HG02840 (cell line): ENCODE results near the gene POTEH.
"Not testable (repeated sequence)": the region's sequence is repeated elsewhere in the genome, so short reads cannot be mapped to it uniquely, and the experiment has no call there.

Experiments
- ATAC-seq: cut with Tn5 transposase; IDR thresholded peaks from one replicate; pipeline ENCODE4 v1.9.1; 2021; ENCODE audit warnings: mild to moderate bottlenecking, moderate library complexity, moderate number of reproducible peaks; ENCODE audit not compliant: unreplicated experiment, low FRiP score

POTEH gene

DNA sequence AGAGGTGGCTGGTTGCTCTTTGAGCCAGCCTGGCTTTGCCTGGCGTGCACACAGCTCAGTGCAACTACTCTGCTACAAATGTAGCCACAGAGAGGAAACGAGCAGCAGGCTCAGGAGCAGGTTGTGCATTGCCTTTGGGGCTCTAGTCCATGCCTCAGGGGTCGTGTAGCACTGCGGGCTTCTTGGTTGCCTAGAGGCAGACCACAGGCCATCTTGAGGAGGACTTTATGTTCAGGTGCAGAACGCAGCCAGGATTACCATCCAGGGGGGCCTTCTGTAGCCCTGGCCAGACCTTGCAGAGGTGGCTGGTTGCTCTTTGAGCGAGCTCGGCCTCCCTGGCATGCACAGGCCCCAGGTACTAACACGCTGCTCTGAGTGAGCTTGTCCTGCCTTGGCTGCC lies 41.2 kb downstream of the POTEH start:
- not testable (repeated sequence) for ATAC-seq

DNA sequence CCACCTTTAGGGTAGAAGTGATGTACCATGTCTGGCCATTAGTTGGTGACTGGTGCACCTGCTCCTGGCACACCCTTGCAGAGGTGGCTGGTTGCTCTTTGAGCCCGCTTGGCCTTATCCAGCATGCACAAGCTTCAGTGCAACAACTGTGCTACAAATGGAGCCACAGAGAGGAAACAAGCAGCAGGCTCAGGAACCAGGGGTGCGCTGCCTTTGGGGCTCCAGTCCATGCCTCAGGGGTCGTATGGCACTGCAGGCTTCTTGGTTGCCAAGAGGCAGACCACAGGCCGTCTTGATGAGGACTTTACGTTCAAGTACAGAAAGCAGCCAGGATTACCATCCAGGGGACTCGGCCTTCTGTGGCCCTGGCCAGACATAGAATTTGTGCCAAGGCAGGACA lies 44.6 kb downstream of the POTEH start:
- ATAC-seq: not testable (repeated sequence)

DNA sequence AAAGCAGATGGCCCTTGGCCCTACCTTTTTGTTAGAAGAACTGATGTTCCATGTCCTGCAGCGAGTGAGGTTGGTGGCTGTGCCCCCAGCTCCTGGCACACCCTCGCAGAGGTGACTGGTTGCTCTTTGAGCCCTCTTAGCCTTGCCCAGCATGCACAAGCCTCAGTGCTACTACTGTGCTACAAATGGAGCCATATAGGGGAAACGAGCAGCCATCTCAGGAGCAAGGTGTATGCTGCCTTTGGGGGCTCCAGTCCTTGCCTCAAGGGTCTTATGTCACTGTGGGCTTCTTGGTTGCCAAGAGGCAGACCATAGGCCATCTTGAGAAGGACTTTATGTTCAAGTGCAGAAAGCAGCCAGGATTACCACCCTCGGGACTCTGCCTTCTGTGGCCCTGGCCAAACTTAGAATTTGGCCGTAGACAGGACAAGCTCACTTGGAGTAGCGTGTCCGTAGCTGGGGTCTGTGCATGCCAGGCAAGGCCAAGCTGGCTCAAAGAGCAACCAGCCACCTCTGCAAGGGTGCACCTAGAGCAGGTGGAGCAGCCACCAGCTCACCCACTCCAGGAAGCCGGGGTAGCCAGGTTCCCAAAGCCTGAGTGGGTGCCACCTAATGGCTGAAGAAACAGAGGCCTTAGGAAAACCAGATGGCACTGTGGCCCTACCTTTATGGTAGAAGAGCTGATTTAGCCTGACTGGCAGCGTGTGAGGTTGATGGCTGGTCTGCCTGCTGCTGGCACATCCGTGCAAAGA lies 48.5 kb downstream of the POTEH start:
- not testable (repeated sequence) for ATAC-seq

DNA sequence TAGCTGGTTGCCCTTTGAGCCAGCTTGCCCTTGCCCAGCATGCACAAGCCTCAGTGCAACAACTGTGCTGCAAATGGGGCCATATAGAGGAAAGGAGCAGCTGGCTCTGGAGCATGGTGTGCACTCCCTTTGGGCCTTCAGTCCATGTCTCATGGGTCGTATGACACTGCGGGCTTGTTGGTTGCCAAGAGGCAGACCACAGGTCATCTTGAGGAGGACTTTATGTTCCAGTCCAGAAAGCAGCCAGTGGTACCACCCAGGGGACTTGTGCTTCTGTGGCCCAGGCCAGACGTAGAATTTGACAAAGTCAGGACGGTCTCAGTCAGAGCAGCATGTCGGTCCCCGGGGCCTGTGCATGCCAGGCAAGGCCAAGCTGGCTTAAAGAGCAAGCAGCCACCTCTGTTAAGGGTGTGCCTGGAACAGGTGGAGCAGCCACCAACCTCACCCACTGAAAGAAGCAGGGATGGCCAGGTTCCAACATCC lies 49.1 kb downstream of the POTEH start:
- ATAC-seq: not testable (repeated sequence)

DNA sequence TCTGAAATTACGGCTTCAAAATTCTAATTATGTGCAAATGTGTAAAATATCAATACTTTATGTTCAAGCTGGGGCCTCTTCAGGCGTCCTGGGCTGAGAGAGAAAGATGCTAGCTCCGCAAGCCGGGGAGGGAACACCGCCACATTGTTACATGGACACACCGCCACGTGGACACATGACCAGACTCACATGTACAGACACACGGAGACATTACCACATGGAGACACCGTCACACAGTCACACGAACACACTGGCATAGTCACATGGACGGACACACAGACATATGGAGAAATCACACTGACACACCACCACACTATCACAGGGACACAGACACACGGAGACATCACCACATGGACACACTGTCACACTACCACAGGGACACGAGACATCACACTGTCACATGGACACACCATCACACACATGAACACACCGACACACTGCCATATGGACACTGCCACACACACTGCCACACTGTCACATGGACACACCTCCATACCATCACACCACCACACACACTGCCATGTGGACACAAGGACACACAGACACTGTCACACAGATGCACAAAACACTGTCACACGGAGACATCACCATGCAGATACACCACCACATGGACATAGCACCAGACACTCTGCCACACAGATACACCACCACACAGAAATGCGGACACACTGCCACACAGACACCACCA lies 58.0 kb downstream of the POTEH start:
- not testable (repeated sequence) for ATAC-seq

DNA sequence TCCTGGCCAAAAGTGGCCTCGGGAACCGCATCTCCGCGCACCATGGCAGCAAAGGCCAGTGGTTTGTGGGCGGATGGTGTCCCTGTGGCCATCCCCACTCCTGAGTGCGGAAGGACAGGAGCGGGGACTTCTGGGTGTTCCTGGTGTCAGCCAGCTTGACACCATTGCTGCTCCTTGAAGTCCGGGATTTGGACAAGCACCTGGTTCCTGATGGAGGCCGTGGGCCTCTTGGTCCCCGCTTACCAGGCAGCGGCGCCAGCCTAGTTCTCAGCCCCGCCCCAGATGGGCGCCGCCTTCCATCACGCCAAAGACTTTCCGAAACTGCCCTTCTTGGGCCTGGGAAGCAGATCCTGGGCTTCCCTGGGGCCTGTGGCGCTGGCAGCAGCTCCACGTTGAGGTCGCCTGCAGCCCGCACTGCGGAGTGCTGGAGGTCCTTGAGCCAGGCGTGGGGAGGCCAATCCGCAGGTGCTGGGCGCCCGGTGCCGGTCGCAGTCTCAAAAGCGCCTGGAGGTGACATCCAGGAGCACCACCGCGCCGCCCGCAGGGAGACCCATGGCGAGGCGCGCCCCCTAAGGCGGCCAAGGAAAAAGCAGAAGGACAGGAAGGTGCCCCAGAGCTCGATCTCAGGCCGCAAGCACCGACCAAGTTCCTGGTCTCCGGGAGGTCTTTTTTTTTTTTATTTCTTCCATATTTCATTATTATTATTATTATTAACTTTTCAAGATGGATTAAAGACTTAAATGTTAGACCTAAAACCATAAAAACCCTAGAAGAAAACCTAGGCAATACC lies 59.5 kb downstream of the POTEH start:
- ATAC-seq: not testable (repeated sequence)

DNA sequence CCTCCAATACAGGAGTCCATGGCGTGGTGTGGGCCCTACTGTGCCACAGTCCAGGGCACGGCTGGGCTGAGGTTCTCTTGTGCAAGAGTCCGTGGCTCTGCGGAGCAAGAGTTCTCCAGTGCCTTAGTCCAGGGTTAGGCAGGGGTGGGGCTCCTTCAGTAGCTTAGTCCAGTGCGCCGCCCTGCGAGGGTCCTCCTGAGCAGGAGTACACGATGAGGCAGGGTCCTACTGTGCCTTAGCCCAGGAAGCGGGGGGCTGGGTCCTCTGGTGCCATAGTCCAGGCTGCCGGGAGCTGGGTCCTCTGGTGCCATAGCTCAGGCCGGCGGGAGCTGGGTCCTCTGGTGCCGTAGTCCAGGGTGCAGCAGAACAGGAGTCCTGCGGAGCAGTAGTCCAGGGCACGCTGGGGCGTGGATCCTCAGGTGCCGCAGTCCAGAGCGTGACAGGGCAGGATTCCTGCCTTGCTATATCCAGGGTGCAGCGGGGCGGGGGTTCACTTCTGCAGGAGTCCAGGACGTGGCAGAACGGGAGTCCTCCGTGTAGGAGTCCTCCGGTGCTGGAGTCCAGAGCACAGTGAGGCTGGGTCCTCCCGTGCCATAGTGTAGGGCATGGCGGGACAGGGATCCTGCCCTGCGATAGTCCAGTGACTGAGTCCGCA lies 69.7 kb downstream of the POTEH start:
- not testable (repeated sequence) for ATAC-seq

DNA sequence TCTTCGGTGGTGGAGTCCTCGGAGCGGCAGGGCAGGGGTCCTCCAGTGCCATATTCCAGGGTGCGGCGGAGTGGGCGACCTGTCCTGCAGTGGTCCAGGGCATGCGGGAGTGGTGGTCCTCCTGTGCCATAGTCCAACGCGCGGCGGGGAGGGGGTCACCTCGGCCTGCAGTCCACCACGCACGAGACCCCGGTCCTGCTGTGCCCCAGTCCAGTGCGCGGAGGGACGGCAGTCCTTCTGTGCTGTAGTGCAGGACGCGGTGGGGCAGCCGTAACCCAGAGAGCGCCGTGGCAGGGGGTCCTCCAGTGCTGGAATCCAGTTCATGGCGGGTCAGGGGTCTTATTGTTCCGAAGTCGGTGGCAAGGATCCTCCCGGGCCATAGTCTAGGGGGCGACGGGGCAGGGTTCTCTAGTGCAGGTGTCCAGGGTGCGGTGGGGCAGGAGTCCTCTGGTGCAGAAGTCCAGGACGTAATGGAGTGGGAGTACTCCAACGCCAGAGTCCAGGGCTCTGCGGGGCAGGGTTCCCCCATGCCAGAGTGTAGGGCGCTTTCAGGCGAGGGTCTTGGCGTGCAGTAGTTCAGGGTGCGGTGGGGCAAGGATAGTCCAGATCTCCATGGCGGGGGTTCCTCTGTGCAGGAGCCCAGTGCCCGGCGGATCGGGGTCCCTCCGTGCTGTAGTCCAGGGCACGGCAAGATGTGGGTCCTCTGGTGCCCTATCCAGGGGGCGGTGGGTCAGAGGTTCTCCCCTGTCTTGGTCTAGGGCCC lies 70.7 kb downstream of the POTEH start:
- ATAC-seq: not testable (repeated sequence)

DNA sequence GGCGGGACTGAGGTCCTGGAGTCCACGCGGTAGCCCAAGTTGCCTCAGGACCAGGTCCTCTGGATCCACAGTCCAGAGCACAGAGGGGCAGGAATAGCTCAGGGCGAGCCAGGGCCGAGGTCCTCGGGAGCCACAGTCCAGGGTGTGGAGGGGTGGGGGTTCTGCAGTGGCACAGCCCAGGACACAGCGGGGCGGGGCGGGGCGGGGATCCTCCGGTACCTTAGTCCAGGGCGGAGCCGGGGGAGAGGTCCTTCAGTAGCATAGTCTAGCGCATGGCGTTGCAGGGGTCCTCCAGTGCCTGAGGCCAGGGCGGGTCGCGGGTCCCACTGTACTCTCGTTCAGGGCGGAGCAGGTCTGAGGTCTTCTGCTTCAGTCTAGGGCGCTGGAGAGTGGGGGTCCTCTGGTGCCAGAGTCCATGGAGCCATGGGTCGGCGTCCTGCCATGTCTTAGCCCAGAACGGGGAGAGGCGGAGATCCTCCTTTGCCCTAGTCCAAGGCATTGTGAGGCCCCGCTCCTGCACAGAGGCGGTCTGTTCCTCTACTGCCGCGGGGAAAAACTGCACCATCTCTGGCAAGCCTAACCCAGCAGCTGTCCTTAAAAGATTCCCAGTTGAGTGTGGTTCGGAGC lies 71.4 kb downstream of the POTEH start:
- not testable (repeated sequence) for ATAC-seq

DNA sequence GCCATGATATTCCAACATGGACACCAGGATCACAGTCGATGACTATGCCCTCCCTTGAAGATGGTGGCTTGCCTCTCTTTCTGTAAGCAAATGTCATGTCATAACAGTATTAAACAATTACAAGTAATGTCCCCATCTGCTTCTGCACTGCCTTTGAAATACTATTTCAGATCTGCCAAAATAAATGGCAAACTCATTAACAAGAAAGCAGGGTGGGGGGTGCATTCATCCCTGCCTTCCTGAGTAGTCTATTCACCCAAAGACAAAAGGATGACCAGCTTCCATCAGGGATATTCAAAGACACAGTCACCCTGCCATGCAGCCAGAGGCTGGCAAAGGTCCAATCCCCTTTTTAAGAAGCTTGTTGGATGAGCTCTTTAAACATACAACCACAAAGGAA lies 73.7 kb downstream of the POTEH start:
- not testable (repeated sequence) for ATAC-seq
